RWPE1 (cell line): ENCODE measurements around the gene TRPC1.
"Not testable (repeated sequence)": the region's sequence is repeated elsewhere in the genome, so short reads cannot be mapped to it uniquely, and the experiment has no call there.

Source experiments
- CTCF ChIA-PET: fragments of 350-600 bp; sonication (Branson Sonifier 250); formaldehyde crosslinking; extraction: SDS; loops from one replicate; lab custom pipeline; 2021; lab: Yijun Ruan, JAX
- POLR2A ChIA-PET: fragments of 400-600 bp; formaldehyde crosslinking; extraction: SDS; loops from one replicate; lab custom pipeline; 2020; ENCODE audit warnings: antibody characterized with exemption; ENCODE audit not compliant: low non-redundant PET; lab: Yijun Ruan, JAX
- DNase-seq: peaks from one replicate; pipeline ENCODE4 v3.0.0; 2012; ENCODE audit warnings: low spot score
- H3K27ac ChIP-seq: fragments of 450-650 bp; 2 replicates; pipeline ENCODE4 v1.5.1; 2017
- CTCF ChIP-seq: fragments of 450-650 bp; conservative IDR thresholded peaks from 2 replicates; pipeline ENCODE4 v1.5.1; 2017; ENCODE audit warnings: low read depth, mild to moderate bottlenecking

The TRPC1 gene

GRCh38 chr3:142694225-142694624 lies 29.6 kb upstream of the TRPC1 start:
- ChIA-PET POLR2A (no interaction called here), CTCF (interaction anchor here (0.6 to 0.7 kb wide), 2 partner anchors 9 to 30 kb away, joined by 4 to 8 read pairs; partner anchors contain the start of gene TRPC1)
- no peak for TF ChIP-seq CTCF
- no peak overlapping the region for H3K27ac ChIP-seq
- DNase-seq: no peak

- H3K27ac ChIP-seq: no peak overlapping the region
- ChIA-PET POLR2A (no interaction called here), CTCF (no interaction called here)
- TF ChIP-seq CTCF: no peak
- no peak for DNase-seq
Measured at GRCh38 chr3:142705198-142705597, 18.6 kb upstream of the TRPC1 start.

GRCh38 chr3:142706321-142707127 lies 17.3 kb upstream of the TRPC1 start:
- H3K27ac ChIP-seq: no peak overlapping the region
- no peak for DNase-seq
- CTCF ChIA-PET: no interaction called here
- no peak for TF ChIP-seq CTCF
- POLR2A ChIA-PET: no interaction called here

- no peak for DNase-seq
- CTCF ChIA-PET: no interaction called here
Measured at GRCh38 chr3:142709207-142709606, 14.6 kb upstream of the TRPC1 start.

GRCh38 chr3:142714882-142715281 lies 9.0 kb upstream of the TRPC1 start:
- POLR2A ChIA-PET, DNase-seq, H3K27ac ChIP-seq: not testable (repeated sequence)
- CTCF ChIA-PET: interaction anchor here (0.8 kb wide), 1 partner anchor 27 kb away, joined by 6 read pairs; no protein-coding TSS in a partner anchor

More at GRCh38 chr3:142709207-142709606, 14.6 kb upstream of the TRPC1 start:
- TF ChIP-seq CTCF: no peak
- no peak overlapping the region for H3K27ac ChIP-seq
- POLR2A ChIA-PET: no interaction called here

GRCh38 chr3:142716102-142716501 lies 7.7 kb upstream of the TRPC1 start:
- no peak for TF ChIP-seq CTCF
- H3K27ac ChIP-seq: no peak overlapping the region
- POLR2A ChIA-PET: interaction anchor here (0.5 kb wide), 1 partner anchor 124 kb away, joined by 3 read pairs; no protein-coding TSS in a partner anchor
- DNase-seq: no peak
- CTCF ChIA-PET: no interaction called here

GRCh38 chr3:142723665-142723967 lies 218 bp upstream of the TRPC1 start:
- ChIA-PET POLR2A (interaction anchor here (0.5 kb wide), 1 partner anchor 34 kb away, joined by 3 read pairs; no protein-coding TSS in a partner anchor), CTCF (interaction anchor here (0.6 to 0.7 kb wide), 3 partner anchors 20 to 591 kb away, joined by 3 to 7 read pairs (median 4); no protein-coding TSS in a partner anchor)
- TF ChIP-seq CTCF: no peak
- DNase-seq: no peak
- peak overlapping the region; percentile 85 for H3K27ac ChIP-seq
